Ishikawa (cell line): ENCODE results near the gene USP37.

Experiments
- CEBPB ChIP-seq: IDR thresholded peaks from 2 replicates; pipeline ENCODE4 v1.6.1; 2012
- CREB1 ChIP-seq: IDR thresholded peaks from 2 replicates; pipeline ENCODE4 v1.6.1; 2012; ENCODE audit warnings: low read depth
- EGR1 ChIP-seq: IDR thresholded peaks from 2 replicates; pipeline ENCODE4 v1.6.1; 2012
- EP300 ChIP-seq: IDR thresholded peaks from 2 replicates; pipeline ENCODE4 v1.6.1; 2012; ENCODE audit warnings: borderline replicate concordance
- FOXM1 ChIP-seq: IDR thresholded peaks from 2 replicates; pipeline ENCODE4 v1.6.1; 2012; ENCODE audit warnings: low read depth, borderline replicate concordance
- MAX ChIP-seq: IDR thresholded peaks from 2 replicates; pipeline ENCODE4 v1.6.1; 2012
- NFIC ChIP-seq: IDR thresholded peaks from 2 replicates; pipeline ENCODE4 v1.6.1; 2012
- RAD21 ChIP-seq: IDR thresholded peaks from 2 replicates; pipeline ENCODE4 v1.6.1; 2012; ENCODE audit warnings: low read depth
- TAF1 ChIP-seq: IDR thresholded peaks from 2 replicates; pipeline ENCODE4 v1.6.1; 2012; ENCODE audit warnings: low read depth, mild to moderate bottlenecking
- TCF12 ChIP-seq: IDR thresholded peaks from 2 replicates; pipeline ENCODE4 v1.6.1; 2012; ENCODE audit warnings: low read depth
- TEAD4 ChIP-seq: IDR thresholded peaks from 2 replicates; pipeline ENCODE4 v1.6.1; 2012
- YY1 ChIP-seq: IDR thresholded peaks from 2 replicates; pipeline ENCODE4 v1.6.1; 2012; ENCODE audit warnings: low read depth
- ZBTB7A ChIP-seq: IDR thresholded peaks from 2 replicates; pipeline ENCODE4 v1.6.1; 2012; ENCODE audit warnings: low read depth
- TF ChIP-seq, protein P1 (sequence below): IDR thresholded peaks from 2 replicates; pipeline ENCODE4 v1.6.1; 2012
- TF ChIP-seq, protein P2 (sequence below): IDR thresholded peaks from 2 replicates; pipeline ENCODE4 v1.6.1; 2012; ENCODE audit warnings: low read depth, mild to moderate bottlenecking

Gene USP37

GRCh38 chr2:218517434-218518206, 50.5 kb downstream of the USP37 start:
- no peak for TF ChIP-seq TCF12
- no peak for TF ChIP-seq FOXM1
- no peak for TF ChIP-seq CREB1
- TF ChIP-seq TEAD4 = no peak
- TF ChIP-seq CEBPB = 0 out of 2 replicates have a peak, but pooled peaks have one; percentile 14
- TF ChIP-seq, protein P1, sequence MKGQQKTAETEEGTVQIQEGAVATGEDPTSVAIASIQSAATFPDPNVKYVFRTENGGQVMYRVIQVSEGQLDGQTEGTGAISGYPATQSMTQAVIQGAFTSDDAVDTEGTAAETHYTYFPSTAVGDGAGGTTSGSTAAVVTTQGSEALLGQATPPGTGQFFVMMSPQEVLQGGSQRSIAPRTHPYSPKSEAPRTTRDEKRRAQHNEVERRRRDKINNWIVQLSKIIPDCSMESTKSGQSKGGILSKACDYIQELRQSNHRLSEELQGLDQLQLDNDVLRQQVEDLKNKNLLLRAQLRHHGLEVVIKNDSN = no peak
- no peak for TF ChIP-seq MAX

GRCh38 chr2:218516614-218517013, 51.5 kb downstream of the USP37 start:
- TF ChIP-seq EGR1 = no peak
- TF ChIP-seq YY1 = no peak
- TF ChIP-seq, protein P2, sequence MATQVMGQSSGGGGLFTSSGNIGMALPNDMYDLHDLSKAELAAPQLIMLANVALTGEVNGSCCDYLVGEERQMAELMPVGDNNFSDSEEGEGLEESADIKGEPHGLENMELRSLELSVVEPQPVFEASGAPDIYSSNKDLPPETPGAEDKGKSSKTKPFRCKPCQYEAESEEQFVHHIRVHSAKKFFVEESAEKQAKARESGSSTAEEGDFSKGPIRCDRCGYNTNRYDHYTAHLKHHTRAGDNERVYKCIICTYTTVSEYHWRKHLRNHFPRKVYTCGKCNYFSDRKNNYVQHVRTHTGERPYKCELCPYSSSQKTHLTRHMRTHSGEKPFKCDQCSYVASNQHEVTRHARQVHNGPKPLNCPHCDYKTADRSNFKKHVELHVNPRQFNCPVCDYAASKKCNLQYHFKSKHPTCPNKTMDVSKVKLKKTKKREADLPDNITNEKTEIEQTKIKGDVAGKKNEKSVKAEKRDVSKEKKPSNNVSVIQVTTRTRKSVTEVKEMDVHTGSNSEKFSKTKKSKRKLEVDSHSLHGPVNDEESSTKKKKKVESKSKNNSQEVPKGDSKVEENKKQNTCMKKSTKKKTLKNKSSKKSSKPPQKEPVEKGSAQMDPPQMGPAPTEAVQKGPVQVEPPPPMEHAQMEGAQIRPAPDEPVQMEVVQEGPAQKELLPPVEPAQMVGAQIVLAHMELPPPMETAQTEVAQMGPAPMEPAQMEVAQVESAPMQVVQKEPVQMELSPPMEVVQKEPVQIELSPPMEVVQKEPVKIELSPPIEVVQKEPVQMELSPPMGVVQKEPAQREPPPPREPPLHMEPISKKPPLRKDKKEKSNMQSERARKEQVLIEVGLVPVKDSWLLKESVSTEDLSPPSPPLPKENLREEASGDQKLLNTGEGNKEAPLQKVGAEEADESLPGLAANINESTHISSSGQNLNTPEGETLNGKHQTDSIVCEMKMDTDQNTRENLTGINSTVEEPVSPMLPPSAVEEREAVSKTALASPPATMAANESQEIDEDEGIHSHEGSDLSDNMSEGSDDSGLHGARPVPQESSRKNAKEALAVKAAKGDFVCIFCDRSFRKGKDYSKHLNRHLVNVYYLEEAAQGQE = no peak
- no peak for TF ChIP-seq TCF12
- TF ChIP-seq RAD21 = no peak
- TF ChIP-seq TEAD4 = no peak
- no peak for TF ChIP-seq CEBPB
- no peak for TF ChIP-seq EP300
- TF ChIP-seq, protein P1 = no peak
- TF ChIP-seq ZBTB7A = no peak
- no peak for TF ChIP-seq MAX
- TF ChIP-seq FOXM1 = no peak
- TF ChIP-seq TAF1 = no peak
- TF ChIP-seq CREB1 = no peak
- no peak for TF ChIP-seq NFIC

- TF ChIP-seq FOXM1 (no peak), EGR1 (no peak), RAD21 (no peak), EP300 (no peak), MAX (no peak), NFIC (no peak), YY1 (no peak), TCF12 (no peak), CREB1 (no peak), ZBTB7A (no peak)
- TF ChIP-seq, protein P1 = no peak
- TF ChIP-seq, protein P2 = no peak
Observed at GRCh38 chr2:218513676-218514075, 54.5 kb downstream of the USP37 start.

DNA sequence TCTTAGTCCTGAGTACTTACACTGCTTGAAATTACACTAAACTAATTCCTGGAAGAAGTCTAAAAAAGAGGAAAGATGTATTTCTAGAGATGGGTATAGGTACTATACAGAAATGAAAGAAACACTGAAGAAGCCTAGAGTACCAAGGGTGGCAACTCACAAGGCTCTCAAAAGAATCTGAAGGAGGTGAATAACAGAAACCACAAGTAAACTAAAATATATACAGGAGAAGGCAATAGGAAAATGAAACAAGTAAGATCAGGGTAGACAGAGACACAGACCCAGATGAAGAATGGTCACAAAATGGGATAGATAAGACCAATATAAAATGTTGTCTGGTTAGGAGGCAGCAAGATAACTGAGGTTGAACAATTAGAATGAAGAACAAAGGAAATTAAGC, 59.9 kb downstream of the USP37 start:
- TF ChIP-seq, protein P1 = no peak
- TF ChIP-seq ZBTB7A = no peak
- TF ChIP-seq RAD21 = no peak
- no peak for TF ChIP-seq EGR1
- no peak for TF ChIP-seq YY1
- no peak for TF ChIP-seq MAX

DNA sequence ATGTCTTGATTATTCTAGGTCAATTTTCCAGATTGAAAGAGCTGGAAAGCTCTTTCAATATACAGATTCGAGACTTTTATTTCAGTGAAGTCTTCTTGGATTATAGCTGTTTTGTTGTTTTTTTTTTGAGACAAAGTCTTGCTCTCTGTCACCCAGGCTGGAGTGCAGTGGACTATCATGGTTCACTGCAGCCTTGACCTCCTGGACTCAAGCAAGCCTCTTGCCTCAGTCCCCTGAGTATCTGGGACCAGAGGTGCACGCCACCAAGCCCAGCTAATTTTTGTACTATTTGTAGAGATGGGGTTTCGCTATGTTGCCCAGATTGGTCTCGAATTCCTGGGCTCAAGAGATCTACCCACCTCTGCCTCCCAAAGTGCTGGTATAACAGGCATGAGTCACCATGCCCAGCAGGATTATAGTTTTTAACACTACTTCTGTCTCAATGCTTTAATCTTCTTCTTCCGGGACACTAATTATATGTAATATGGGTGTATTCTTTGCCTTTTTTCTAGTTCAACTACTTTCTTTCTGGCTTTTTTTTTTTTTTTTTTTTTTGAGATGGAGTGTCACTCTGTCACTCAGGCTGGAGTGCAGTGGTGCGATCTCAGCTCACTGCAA, 62.3 kb downstream of the USP37 start:
- TF ChIP-seq TEAD4 (no peak), TAF1 (no peak), EGR1 (no peak), MAX (no peak), CREB1 (no peak), ZBTB7A (no peak)
